Liver (tissue), 3 donors: ENCODE data around the gene PRRC2A.

Experiments
- SP1 ChIP-seq: IDR thresholded peaks from 2 replicates; pipeline ENCODE4 v1.6.1; 2018; ENCODE audit warnings: antibody characterized with exemption, mild to moderate bottlenecking
- TF ChIP-seq, protein P1 (sequence below): fragments of 150-350 bp; IDR thresholded peaks from 2 replicates; pipeline ENCODE4 v1.5.1; 2017; ENCODE audit warnings: improper control_type of control experiment, low read depth, low read length; ENCODE audit not compliant: missing input control
- TF ChIP-seq, protein P2 (sequence below): IDR thresholded peaks from 2 replicates; pipeline ENCODE4 v1.6.1; 2016; ENCODE audit warnings: antibody characterized with exemption
- TF ChIP-seq, protein P3 (sequence below): IDR thresholded peaks from 2 replicates; pipeline ENCODE4 v1.6.1; 2016; ENCODE audit warnings: antibody characterized with exemption
- TF ChIP-seq, protein P4 (sequence below): IDR thresholded peaks from 2 replicates; pipeline ENCODE4 v1.6.1; 2016; ENCODE audit warnings: antibody characterized with exemption, mild to moderate bottlenecking
- donor health status: healthy.
- donor health status: healthy.

DNA sequence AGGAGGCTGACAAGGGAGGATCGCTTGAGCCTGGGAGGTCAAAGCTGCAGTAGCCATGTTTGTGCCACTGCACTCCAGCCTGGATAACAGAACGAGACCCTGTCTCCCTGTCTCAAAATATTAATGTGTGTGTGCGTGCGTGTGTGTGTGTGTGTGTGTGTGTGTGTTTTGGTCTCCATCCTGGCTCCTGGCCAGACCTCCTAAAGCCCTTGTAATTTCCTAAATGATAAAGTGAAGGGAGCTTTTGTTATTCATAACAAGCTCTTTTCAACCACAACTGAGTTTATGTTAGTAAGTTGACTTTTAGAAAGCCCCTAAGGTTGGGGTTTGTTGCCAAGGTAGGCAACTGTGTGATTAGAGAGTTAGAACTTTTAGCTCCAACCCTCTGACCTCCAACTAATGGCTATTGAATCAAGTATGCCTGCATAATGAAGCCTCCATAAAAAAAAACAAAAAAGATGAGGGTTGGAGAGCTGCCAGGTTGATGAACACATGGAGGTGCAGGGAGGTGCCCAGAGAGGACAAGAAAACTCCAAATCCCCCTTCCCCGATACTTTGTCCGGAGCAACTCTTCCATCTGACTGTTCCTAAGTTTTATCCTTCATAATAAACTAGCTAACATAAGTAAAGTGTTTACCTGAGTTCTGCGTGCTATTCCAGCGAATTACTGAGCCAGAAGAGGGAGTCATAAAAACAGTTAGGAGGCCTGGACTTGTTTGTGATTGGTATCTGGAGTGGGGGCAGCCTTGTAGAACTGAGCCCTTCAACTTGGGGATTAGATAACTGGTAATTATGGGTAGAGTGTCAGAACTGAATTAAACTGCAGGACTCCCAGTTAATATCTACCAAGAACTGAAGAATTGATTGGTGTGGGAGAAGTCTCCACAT lies 10.8 kb upstream of the PRRC2A start:
- TF ChIP-seq, protein P1, sequence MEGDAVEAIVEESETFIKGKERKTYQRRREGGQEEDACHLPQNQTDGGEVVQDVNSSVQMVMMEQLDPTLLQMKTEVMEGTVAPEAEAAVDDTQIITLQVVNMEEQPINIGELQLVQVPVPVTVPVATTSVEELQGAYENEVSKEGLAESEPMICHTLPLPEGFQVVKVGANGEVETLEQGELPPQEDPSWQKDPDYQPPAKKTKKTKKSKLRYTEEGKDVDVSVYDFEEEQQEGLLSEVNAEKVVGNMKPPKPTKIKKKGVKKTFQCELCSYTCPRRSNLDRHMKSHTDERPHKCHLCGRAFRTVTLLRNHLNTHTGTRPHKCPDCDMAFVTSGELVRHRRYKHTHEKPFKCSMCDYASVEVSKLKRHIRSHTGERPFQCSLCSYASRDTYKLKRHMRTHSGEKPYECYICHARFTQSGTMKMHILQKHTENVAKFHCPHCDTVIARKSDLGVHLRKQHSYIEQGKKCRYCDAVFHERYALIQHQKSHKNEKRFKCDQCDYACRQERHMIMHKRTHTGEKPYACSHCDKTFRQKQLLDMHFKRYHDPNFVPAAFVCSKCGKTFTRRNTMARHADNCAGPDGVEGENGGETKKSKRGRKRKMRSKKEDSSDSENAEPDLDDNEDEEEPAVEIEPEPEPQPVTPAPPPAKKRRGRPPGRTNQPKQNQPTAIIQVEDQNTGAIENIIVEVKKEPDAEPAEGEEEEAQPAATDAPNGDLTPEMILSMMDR, result no peak
- TF ChIP-seq, protein P2, sequence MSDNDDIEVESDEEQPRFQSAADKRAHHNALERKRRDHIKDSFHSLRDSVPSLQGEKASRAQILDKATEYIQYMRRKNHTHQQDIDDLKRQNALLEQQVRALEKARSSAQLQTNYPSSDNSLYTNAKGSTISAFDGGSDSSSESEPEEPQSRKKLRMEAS, result no peak
- TF ChIP-seq, protein P3, sequence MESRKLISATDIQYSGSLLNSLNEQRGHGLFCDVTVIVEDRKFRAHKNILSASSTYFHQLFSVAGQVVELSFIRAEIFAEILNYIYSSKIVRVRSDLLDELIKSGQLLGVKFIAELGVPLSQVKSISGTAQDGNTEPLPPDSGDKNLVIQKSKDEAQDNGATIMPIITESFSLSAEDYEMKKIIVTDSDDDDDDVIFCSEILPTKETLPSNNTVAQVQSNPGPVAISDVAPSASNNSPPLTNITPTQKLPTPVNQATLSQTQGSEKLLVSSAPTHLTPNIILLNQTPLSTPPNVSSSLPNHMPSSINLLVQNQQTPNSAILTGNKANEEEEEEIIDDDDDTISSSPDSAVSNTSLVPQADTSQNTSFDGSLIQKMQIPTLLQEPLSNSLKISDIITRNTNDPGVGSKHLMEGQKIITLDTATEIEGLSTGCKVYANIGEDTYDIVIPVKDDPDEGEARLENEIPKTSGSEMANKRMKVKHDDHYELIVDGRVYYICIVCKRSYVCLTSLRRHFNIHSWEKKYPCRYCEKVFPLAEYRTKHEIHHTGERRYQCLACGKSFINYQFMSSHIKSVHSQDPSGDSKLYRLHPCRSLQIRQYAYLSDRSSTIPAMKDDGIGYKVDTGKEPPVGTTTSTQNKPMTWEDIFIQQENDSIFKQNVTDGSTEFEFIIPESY, result no peak
- TF ChIP-seq, protein P4, sequence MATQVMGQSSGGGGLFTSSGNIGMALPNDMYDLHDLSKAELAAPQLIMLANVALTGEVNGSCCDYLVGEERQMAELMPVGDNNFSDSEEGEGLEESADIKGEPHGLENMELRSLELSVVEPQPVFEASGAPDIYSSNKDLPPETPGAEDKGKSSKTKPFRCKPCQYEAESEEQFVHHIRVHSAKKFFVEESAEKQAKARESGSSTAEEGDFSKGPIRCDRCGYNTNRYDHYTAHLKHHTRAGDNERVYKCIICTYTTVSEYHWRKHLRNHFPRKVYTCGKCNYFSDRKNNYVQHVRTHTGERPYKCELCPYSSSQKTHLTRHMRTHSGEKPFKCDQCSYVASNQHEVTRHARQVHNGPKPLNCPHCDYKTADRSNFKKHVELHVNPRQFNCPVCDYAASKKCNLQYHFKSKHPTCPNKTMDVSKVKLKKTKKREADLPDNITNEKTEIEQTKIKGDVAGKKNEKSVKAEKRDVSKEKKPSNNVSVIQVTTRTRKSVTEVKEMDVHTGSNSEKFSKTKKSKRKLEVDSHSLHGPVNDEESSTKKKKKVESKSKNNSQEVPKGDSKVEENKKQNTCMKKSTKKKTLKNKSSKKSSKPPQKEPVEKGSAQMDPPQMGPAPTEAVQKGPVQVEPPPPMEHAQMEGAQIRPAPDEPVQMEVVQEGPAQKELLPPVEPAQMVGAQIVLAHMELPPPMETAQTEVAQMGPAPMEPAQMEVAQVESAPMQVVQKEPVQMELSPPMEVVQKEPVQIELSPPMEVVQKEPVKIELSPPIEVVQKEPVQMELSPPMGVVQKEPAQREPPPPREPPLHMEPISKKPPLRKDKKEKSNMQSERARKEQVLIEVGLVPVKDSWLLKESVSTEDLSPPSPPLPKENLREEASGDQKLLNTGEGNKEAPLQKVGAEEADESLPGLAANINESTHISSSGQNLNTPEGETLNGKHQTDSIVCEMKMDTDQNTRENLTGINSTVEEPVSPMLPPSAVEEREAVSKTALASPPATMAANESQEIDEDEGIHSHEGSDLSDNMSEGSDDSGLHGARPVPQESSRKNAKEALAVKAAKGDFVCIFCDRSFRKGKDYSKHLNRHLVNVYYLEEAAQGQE, result no peak
- TF ChIP-seq SP1, result no peak
